ENCODE data around the gene RBCK1. TPM values are rescaled to one million over a fixed set of nuclear protein-coding genes. Genes with fewer than 3 reads are reported as not detected.

The RBCK1 gene
- total RNA-seq, 1 donor from 2014 or later: 101 TPM

DNA sequence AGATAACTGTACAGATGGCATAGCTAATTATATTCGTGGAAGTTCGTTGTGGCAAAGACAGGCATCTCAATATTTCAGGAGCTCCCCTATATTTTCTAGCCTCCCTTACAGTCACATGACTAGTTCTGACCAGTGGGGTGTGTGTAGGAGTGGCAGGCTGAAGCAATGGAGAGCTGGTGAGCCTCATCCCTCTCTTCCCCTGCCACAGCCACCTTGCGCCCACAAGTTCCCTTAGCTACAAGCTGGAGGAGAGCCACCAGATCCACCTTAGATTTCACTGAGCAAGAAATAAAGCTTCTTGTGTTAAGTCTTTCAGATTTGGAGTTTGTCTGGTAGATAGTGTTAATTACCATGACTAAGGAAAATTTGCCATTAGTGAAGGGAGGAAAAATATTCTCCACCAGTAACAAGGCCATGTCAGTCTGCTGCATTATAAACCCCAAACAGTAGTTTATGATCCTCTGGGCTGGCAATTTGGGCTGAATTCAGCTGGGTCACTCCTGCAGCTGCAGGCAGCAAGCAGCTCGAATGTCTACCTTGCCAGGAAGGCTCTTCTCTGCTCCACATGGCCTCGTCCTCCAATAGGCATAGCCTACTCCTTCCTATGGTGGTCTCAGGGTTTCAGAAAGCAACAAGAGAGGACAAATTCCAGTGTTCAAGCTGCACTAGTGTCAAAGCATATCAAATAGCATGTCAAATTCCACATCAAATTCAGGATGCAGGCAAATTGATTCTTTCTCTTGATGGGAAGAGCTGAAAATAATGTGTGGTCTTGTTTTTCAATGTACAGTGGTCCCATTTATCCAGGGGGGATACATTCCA lies 7.4 kb upstream of the RBCK1 start:
- H3K36me3 ChIP-seq: peaks cover 21% of the 10 kb centered on the region
- no peak overlapping the region for H3K27ac ChIP-seq
- no peak overlapping the region for H3K4me3 ChIP-seq
- intact Hi-C loops (cut with DNase I): no loop called here
- TF ChIP-seq, protein P1, sequence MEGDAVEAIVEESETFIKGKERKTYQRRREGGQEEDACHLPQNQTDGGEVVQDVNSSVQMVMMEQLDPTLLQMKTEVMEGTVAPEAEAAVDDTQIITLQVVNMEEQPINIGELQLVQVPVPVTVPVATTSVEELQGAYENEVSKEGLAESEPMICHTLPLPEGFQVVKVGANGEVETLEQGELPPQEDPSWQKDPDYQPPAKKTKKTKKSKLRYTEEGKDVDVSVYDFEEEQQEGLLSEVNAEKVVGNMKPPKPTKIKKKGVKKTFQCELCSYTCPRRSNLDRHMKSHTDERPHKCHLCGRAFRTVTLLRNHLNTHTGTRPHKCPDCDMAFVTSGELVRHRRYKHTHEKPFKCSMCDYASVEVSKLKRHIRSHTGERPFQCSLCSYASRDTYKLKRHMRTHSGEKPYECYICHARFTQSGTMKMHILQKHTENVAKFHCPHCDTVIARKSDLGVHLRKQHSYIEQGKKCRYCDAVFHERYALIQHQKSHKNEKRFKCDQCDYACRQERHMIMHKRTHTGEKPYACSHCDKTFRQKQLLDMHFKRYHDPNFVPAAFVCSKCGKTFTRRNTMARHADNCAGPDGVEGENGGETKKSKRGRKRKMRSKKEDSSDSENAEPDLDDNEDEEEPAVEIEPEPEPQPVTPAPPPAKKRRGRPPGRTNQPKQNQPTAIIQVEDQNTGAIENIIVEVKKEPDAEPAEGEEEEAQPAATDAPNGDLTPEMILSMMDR (IDR thresholded peaks at IDR 0.05): no peak
- H3K4me1 ChIP-seq: no peaks in the 10 kb centered on the region
- ATAC-seq: peak; percentile 51
- no peaks in the 10 kb centered on the region for H3K9me3 ChIP-seq
- no peak for DNase-seq
- no peaks in the 10 kb centered on the region for H3K27me3 ChIP-seq

DNA sequence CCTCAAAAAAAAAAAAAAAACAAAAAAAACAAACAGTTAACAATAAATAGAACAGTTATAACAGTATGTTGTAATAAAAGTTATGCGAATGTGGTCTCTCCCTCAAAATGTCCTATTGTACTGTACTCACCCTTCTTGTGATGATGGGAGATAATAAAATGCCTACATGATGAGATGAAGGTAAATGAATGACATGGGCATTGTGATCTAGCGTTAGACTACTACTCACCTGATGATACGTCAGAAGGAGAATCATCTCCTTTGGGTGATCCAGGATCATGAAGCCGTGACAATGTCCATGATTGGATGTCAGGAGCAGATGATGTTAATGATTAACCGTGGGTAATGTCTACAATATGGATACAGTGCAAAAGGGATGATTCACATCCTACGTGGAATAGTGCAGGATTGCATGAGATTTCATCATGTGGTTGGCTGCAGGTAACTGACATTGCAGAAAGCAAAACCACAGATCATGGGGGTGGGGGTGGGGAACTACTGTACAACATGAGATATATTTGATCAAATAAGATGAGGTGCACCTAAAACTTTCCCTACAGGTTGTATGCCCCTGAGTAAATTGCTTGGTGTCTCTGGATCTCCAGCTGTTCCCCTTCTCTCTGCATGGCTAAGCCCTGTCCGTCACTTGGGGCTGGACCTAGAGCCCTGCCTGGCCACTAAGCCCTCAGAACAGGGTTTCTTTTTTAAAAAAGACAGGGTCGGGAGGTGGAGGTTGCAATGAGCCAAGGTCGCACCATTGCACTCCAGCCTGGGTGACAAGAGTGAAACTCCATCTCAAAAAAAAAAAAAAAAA lies 6.2 kb upstream of the RBCK1 start:
- intact Hi-C loops (cut with DNase I): no loop called here

DNA sequence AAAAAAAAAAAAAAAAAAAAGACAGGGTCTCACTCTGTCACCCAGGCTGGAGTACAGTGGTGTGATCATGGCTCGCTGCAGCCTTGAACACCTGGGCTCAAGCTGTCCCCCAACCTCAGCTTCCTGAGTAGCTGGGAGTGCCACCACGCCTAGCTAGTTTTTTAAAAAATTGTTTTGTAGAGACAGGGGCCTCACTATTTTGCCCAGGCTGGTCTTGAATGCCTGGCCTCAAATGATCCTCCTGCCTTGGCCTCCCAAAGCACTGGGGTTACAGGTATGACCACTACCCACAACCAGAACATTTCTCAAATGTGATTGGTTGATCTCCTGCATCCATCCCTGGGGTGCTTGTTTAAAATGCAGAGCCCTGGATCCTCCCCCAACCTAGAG lies 5.6 kb upstream of the RBCK1 start:
- DNase-seq: no peak
- no peak overlapping the region for H3K27ac ChIP-seq
- intact Hi-C loops (cut with DNase I): no loop called here

More for the DNA sequence above, 6.2 kb upstream of the RBCK1 start:
- H3K4me3 ChIP-seq: no peak overlapping the region
- no peaks in the 10 kb centered on the region for H3K4me1 ChIP-seq
- no peak overlapping the region for H3K27ac ChIP-seq
- DNase-seq (no peak), ATAC-seq (no peak)
- TF ChIP-seq, protein P1 (IDR thresholded peaks at IDR 0.05): no peak
- no peaks in the 10 kb centered on the region for H3K9me3 ChIP-seq
- H3K36me3 ChIP-seq: peaks cover 9% of the 10 kb centered on the region
- H3K27me3 ChIP-seq: no peaks in the 10 kb centered on the region

DNA sequence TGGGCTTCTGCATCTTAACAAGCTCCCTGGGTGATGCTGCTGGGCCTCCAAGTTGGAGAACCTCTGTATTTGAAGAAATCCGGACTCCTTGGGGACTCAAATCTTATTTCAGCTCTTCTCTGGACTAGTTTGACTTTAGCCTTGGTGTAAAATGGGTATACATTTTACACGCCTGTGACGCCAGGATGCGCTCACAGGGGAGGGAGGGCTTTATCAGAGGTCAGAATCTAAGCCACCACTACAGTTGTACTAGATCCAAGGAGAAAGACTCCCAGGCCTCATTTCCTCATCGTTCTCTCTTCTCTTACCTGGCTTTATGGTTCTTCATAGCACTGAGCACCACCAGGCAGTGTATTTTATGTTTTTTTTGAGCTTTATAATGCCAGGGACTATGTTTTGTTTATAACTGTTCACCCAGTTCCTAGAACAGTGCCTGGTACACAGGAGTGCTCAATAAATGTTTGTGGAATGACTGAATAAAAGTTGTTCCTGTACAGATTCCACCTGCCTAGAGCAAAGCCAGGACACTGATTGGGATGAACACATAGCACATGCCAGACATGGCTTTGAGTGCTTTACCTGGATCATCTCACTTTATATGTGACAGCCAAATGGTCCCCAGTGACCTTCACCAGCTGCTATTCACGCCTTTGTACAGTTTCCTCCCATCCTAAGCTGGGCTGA lies 5.1 kb upstream of the RBCK1 start:
- ATAC-seq (no peak), DNase-seq (no peak)
- Histone ChIP-seq H3K27ac (no peak overlapping the region), H3K36me3 (no peaks in the 10 kb centered on the region), H3K4me3 (no peak overlapping the region), H3K27me3 (no peaks in the 10 kb centered on the region), H3K9me3 (no peaks in the 10 kb centered on the region), H3K4me1 (peaks cover 5% of the 10 kb centered on the region)
- TF ChIP-seq, protein P1 (IDR thresholded peaks at IDR 0.05): no peak
- intact Hi-C loops (cut with DNase I): no loop called here

More for the DNA sequence above, 5.6 kb upstream of the RBCK1 start:
- TF ChIP-seq, protein P1 (IDR thresholded peaks at IDR 0.05): no peak
- H3K4me1 ChIP-seq: peaks cover 5% of the 10 kb centered on the region
- ATAC-seq: no peak
- no peaks in the 10 kb centered on the region for H3K9me3 ChIP-seq
- no peaks in the 10 kb centered on the region for H3K27me3 ChIP-seq
- no peak overlapping the region for H3K4me3 ChIP-seq
- H3K36me3 ChIP-seq: peaks cover 3% of the 10 kb centered on the region

DNA sequence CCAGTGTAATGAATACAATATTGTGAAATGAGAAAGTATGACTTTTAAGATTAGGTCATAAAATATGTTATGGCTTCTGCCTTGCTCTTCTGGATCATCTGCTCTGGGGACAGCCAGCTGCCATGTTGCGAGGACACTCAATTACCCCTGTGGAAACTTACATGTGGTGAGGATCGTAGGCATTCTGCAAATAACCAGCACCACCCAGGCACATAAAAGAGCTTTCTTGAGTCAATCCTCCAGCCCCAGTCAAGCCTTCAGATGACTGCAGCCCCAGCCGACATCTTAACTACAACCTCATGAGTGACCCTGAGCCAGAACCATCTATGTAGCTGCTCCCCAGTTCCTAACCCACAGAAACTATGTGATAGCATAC lies 4.5 kb upstream of the RBCK1 start:
- H3K4me3 ChIP-seq: no peak overlapping the region
- TF ChIP-seq, protein P1 (IDR thresholded peaks at IDR 0.05): no peak

More for the DNA sequence above, 4.5 kb upstream of the RBCK1 start:
- Histone ChIP-seq H3K27ac (no peak overlapping the region), H3K4me1 (peaks cover 5% of the 10 kb centered on the region), H3K27me3 (no peaks in the 10 kb centered on the region), H3K36me3 (no peaks in the 10 kb centered on the region), H3K9me3 (no peaks in the 10 kb centered on the region)
- ATAC-seq (no peak), DNase-seq (no peak)
- intact Hi-C loops (cut with DNase I): no loop called here
